HTR-8/SVneo (cell line): ENCODE measurements around the gene TAF1D.

Experiments used
- DNase-seq: peaks from one replicate; pipeline ENCODE4 v3.0.0; 2011; ENCODE audit warnings: low spot score, mixed read lengths; ENCODE audit not compliant: insufficient read length
- FAIRE-seq: peaks from 2 replicates; lab custom pipeline; 2011; peaks lifted over from hg19 to GRCh38; lab: Jason Lieb, UNC

Gene TAF1D

DNA sequence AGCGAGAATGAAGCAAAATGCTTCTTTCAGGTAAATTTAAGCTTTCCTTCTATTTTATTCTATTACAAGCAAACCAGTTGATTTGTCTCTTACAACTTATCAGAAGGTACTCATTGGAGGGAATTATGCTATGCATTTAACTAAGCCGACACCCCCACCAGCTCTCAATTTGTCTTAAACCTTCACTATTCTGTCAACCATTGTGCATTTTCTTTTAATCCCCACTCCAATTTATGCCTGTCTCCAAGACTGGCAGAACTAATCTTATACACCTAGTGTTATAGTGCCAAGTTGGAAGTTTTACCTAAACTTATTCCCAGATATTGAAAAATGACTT is 12.5 kb downstream of the TAF1D start:
- FAIRE-seq (no peak), DNase-seq (no peak)

DNA sequence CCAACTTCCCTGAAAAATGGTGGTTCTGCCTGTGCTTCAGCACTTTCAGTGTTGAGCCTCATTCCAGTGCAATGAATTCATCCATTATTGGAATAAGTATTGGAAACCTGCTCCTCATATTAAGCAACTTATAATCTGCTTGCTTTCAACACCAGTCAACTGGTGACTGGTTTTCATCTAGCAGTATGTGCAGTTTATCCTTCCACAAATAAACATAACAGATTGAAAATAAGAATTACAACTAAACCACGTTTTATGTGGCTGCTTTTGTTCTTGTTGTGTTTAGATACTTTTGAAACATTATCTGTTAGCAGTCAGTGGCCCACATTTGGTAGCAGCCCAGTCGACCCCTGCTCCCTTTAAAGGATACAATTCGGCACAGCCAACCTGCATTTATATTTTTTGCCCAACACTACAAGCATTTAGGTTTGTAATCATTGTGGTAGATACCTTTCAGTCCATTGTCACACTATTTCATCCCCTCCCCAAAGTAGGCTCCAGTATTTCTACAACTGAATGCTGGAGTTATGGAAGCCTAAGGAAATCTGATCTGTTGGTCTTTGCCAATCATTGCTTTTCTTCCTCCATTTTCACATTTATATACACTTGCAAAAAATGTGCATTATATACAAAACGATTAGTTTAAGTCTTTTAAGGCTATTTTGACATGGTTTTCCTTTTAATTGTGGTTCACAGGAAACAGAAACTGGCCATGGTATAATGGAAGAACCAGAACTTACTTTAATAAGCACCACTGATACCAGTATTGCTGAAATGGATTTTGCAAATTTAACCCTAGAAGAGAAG is 13.1 kb downstream of the TAF1D start:
- DNase-seq (no peak), FAIRE-seq (no peak)

- FAIRE-seq (no peak), DNase-seq (no peak)
These were observed 17.2 kb downstream of the TAF1D start for GRCh38 chr11:93724089-93724488.

- FAIRE-seq (no peak), DNase-seq (no peak)
These were observed 20.8 kb downstream of the TAF1D start for GRCh38 chr11:93720522-93720921.

DNA sequence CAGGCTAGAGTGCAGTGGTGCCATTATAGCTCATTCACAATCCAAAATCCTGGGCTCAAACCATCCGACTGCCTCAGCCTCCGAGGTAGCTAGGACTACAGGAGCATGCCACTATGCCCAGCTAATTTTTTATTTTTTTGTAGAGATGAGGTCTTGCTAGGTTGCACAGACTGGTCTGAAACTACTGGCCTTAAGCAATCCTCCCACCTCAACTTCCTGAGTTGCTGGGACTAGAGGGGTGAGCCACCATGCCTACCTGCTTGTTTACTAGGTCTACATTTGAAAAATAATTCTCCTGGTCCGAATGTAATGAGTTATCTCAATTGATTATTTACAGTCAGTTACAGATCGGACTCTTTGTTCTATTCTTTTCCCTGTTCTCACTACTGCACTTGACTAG is 22.0 kb downstream of the TAF1D start:
- FAIRE-seq = no peak

DNA sequence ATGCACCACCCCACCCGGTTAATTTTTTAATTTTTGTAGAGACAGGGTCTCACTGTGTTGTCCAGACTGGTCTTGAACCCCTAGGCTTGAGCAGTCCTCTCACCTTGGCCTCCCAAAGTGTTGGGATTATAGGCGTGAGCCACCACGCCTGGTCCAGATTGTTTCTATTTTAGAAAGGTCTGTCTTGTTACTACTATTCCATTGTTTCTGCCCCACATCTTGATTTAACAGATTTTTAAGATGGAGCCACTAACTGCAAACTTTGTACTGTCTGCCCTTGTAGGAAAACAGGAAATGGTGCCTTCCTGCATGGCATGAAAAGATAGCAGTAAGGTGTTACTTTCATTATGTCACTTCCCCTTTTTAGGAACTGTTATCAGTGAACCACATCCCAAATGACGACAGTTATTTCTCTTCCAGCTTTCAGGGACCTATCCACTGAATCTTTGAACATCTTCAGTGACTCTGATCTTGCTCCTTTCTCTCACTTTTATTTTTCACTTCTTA is 23.2 kb downstream of the TAF1D start:
- no peak for FAIRE-seq
- no peak for DNase-seq

More for the DNA sequence above, 22.0 kb downstream of the TAF1D start:
- DNase-seq = no peak

- no peak for FAIRE-seq
- no peak for DNase-seq
These were observed 23.8 kb downstream of the TAF1D start for GRCh38 chr11:93717501-93717900.

GRCh38 chr11:93715797-93716396 is 25.4 kb downstream of the TAF1D start:
- FAIRE-seq = no peak
- no peak for DNase-seq

DNA sequence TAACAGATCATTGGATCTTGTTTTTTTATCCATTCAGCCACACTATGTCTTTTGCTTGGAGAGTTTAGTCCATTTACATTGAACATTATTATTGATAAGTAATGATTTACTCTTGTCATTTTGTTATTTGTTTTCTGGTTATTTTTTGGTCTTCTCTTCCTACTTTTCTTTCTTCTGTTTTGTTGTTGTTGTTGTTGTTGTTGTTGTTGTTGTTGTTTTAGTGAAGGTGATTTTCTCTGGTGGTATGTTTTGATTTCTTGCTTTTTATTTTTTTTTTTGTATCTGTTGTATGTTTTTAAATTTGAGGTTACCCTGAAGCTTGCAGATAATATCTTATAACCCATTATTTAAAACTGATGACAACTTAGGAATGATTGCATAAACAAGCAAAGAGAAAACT is 28.6 kb downstream of the TAF1D start:
- FAIRE-seq = no peak

GRCh38 chr11:93710239-93710638 is 31.1 kb downstream of the TAF1D start:
- no peak for DNase-seq
- FAIRE-seq = no peak

More for the DNA sequence above, 28.6 kb downstream of the TAF1D start:
- DNase-seq = no peak

DNA sequence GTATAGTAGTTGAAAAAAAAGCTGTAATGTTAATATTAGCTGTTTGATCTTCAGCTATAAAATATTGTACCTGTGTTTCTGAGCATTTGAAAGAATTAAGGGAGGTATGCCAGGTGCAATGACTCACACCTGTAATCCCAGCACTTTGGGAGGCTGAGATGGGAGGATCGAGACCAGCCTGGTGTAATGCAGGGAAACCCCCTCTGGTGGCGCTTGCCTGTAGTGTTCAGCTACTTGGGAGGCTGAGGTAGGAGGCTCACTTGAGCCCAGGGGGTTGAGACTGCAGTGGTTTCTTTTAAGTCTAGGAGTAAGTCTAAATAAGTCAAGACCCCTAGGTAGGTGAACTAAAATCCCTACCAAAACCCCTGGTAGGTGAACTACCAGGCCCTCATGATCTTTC is 37.1 kb downstream of the TAF1D start:
- no peak for DNase-seq
- no peak for FAIRE-seq

DNA sequence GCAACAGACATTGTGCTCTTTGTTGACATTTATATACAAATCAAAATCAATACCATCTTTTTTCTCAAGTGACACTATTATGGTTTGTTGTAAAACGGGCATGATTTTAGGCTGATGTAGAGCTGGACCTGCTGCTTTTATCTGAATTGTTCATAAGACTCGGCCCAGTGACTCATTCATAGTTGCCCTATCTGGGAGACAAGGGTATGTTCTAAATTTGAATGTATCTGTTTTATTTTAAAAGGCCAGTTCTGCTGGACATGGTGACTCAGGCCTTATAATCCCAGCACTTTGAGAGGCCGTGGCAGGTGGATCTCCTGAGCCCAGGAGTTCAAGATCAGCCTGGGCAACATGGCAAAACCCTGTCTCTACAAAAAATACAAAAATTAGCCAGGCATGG is 40.5 kb downstream of the TAF1D start:
- DNase-seq (no peak), FAIRE-seq (no peak)

GRCh38 chr11:93697611-93698010 is 43.7 kb downstream of the TAF1D start:
- FAIRE-seq (no peak), DNase-seq (no peak)

DNA sequence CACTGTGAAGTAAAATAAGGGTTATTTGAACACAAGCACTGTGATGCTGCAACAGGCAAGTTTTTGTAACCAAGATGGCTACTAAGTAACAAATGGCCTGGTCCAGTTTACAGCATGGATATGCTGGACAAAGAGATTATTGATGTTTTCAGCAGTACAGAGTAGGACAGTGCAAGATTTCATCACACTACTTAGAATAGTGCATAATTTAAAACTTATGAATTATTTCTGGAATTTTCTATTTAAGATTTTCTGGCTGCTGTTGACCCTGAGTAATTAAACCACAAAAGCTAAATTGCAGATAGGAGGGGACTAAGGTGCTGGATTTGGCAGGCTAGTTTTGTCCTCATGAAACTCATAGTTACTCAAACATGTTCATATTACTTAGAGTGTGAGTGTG is 46.7 kb downstream of the TAF1D start:
- DNase-seq (no peak), FAIRE-seq (no peak)

- no peak for FAIRE-seq
- DNase-seq = no peak
These were observed 47.2 kb downstream of the TAF1D start for GRCh38 chr11:93694109-93694508.

- FAIRE-seq = no peak
- no peak for DNase-seq
These were observed 52.1 kb downstream of the TAF1D start for GRCh38 chr11:93689240-93689639.

DNA sequence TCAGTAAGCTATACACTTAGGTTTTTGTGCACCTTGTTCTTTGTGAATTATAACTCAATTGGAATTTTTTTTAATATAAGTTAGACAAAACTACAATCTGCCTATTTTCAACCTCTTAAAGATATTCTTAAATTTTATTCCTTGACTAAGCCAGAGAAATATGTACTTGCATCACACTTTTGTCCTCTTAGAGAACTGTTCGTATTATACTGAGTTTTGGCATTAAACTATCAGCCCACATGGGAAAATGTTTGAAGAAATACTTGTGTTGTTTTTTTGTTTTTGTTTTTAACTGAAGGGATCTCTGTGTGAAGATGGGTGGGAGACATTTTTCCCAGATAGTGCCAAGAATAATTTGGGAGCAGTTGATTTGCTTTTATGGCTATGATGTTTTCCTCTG is 54.5 kb downstream of the TAF1D start:
- DNase-seq (no peak), FAIRE-seq (no peak)

GRCh38 chr11:93686226-93686625 is 55.1 kb downstream of the TAF1D start:
- DNase-seq (no peak), FAIRE-seq (no peak)
